Gastrocnemius medialis (tissue), 4 donors: ENCODE results near the gene MPRIP. TPM values are rescaled to one million over a fixed set of nuclear protein-coding genes. Genes with fewer than 3 reads are reported as not detected.

Experiments
- ATAC-seq, 2 donors: fragments of 150-250 bp; one replicate each; pipeline ENCODE4 v1.9.1; 2016
- DNase-seq, 2 donors: peaks; one replicate each; pipeline ENCODE4 v3.0.0-alpha.2; 2019
- H3K27ac ChIP-seq, 4 donors: fragments of 200-600 bp; sonication (generic); 1 replicate in 1 of 4; 2 replicates in 3 of 4; pipeline ENCODE4 v1.5.1; 2016 to 2018; ENCODE audit warnings: mild to moderate bottlenecking in 2 of 4, moderate library complexity in 1 of 4
- H3K27me3 ChIP-seq, 3 donors: fragments of 200-600 bp; sonication (generic) in 2 of 3; 1 replicate in 1 of 3; 2 replicates in 2 of 3; pipeline versions ENCODE4 v1.5.1 to v1.6.0; 2016 to 2019; ENCODE audit warnings: mild to moderate bottlenecking in 1 of 3, moderate library complexity in 1 of 3
- H3K36me3 ChIP-seq, 2 donors: fragments of 200-600 bp; sonication (generic) in 1 of 2; one replicate each; pipeline ENCODE4 v1.5.1; 2017 to 2018
- H3K4me1 ChIP-seq, 2 donors: fragments of 200-600 bp; sonication (generic) in 1 of 2; one replicate each; pipeline ENCODE4 v1.5.1; 2016 to 2017; ENCODE audit warnings: mild to moderate bottlenecking in 2 of 2
- H3K4me3 ChIP-seq, 4 donors: fragments of 200-600 bp; sonication (generic) in 3 of 4; 1 replicate in 1 of 4; 2 replicates in 3 of 4; pipeline ENCODE4 v1.5.1; 2016 to 2019; ENCODE audit warnings: mild to moderate bottlenecking in 2 of 4
- H3K9me3 ChIP-seq, 3 donors: fragments of 200-600 bp; sonication (generic) in 2 of 3; 1 replicate in 1 of 3; 2 replicates in 2 of 3; pipeline ENCODE4 v1.5.1; 2016 to 2019
- CTCF ChIP-seq, 5 experiments: fragments of 450-650 bp in 3 of 5; fragments of 200-600 bp in 2 of 5; sonication (generic) in 2 of 5; IDR thresholded peaks in 4 of 5; conservative IDR thresholded peaks in 1 of 5; 1 replicate in 4 of 5; 2 replicates in 1 of 5; pipeline ENCODE4 v1.5.1; 2016 to 2019; ENCODE audit warnings: antibody characterized with exemption in 5 of 5, mild to moderate bottlenecking in 3 of 5, moderate library complexity in 3 of 5
- POLR2A ChIP-seq, 2 donors: fragments of 450-650 bp; IDR thresholded peaks; one replicate each; pipeline ENCODE4 v1.6.1; 2017; ENCODE audit warnings: antibody characterized with exemption in 2 of 2, mild to moderate bottlenecking in 2 of 2, moderate library complexity in 2 of 2
- in situ Hi-C, 4 donors: fragments of 200-750 bp; cut with MboI; loops; one replicate each; pipeline versions ENCODE4 v1.15.0 to v1.8.0; 2017; ENCODE audit warnings: low sequenced_read_pairs in 4 of 4
- intact Hi-C: fragments of 100-400 bp; cut with DNase I; formaldehyde crosslinking; loops from one replicate; pipeline ENCODE4 v1.15.1; 2023; ENCODE audit warnings: low total_unique reads
- total RNA-seq, 4 donors: library from RNA; depleted of rRNA; stranded (reverse); fragments of >200 nt; gene quantifications; one replicate each; pipeline versions ENCODE4 v1.1.0 to v1.2.3, GENCODE V29; 2016

The MPRIP gene
- total RNA-seq, 4 donors from 2014 or later = 71.1 to 127 (median 124) TPM

GRCh38 chr17:17119106-17119505 lies 76.8 kb downstream of the MPRIP start:
- no peak for DNase-seq
- Histone ChIP-seq H3K9me3 (no peaks in the 10 kb centered on the region), H3K27me3 (no peaks in the 10 kb centered on the region), H3K36me3 (no peaks in the 10 kb centered on the region), H3K27ac (peak overlapping the region; percentile 32 to 65 (median 48)), H3K4me1 (peaks cover 65 to 82% of the 10 kb centered on the region in 2 donors), H3K4me3 (no peak overlapping the region)
- no peak for ATAC-seq
- intact Hi-C loops = no loop called here
- TF ChIP-seq CTCF (IDR thresholded peaks at IDR 0.05 in 4 of 5, conservative IDR thresholded peaks at IDR 0.05 in 1 of 5) (no peak), POLR2A (IDR thresholded peaks at IDR 0.05) (no peak)
- in situ Hi-C loops = no loop called here

GRCh38 chr17:17119533-17119932 lies 77.3 kb downstream of the MPRIP start:
- H3K4me3 ChIP-seq = no peak overlapping the region
- DNase-seq = no peak

GRCh38 chr17:17120294-17120693 lies 78.0 kb downstream of the MPRIP start:
- ATAC-seq (peak in 1 of 2 donors; percentile 45), DNase-seq (no peak)
- no peaks in the 10 kb centered on the region for H3K27me3 ChIP-seq
- TF ChIP-seq CTCF (IDR thresholded peaks at IDR 0.05 in 4 of 5, conservative IDR thresholded peaks at IDR 0.05 in 1 of 5) (no peak), POLR2A (IDR thresholded peaks at IDR 0.05) (no peak)
- H3K36me3 ChIP-seq = no peaks in the 10 kb centered on the region
- H3K27ac ChIP-seq = peak overlapping the region; percentile 36 to 65 (median 52)
- in situ Hi-C loops = no loop called here
- H3K9me3 ChIP-seq = no peaks in the 10 kb centered on the region
- H3K4me3 ChIP-seq = no peak overlapping the region
- intact Hi-C loops = loop anchor here (10.0 kb wide), 1 partner anchor 115 kb away; no protein-coding TSS in a partner anchor
- peaks cover 59 to 74% of the 10 kb centered on the region in 2 donors for H3K4me1 ChIP-seq

More at GRCh38 chr17:17119533-17119932, 77.3 kb downstream of the MPRIP start:
- Histone ChIP-seq H3K4me1 (peaks cover 61 to 78% of the 10 kb centered on the region in 2 donors), H3K27me3 (no peaks in the 10 kb centered on the region), H3K9me3 (no peaks in the 10 kb centered on the region), H3K27ac (peak overlapping the region; percentile 34 to 65 (median 52)), H3K36me3 (no peaks in the 10 kb centered on the region)
- in situ Hi-C loops (no loop called here), intact Hi-C loops (no loop called here)
- no peak for TF ChIP-seq CTCF (IDR thresholded peaks at IDR 0.05 in 4 of 5, conservative IDR thresholded peaks at IDR 0.05 in 1 of 5)
- TF ChIP-seq POLR2A (IDR thresholded peaks at IDR 0.05) = no peak
- peak in 1 of 2 donors; percentile 18 for ATAC-seq

- DNase-seq = no peak
- no peak for TF ChIP-seq CTCF (IDR thresholded peaks at IDR 0.05 in 4 of 5, conservative IDR thresholded peaks at IDR 0.05 in 1 of 5)
- TF ChIP-seq POLR2A (IDR thresholded peaks at IDR 0.05) = no peak
- intact Hi-C loops = loop anchor here (10.0 kb wide), 1 partner anchor 116 kb away; no protein-coding TSS in a partner anchor
- H3K27me3 ChIP-seq = no peaks in the 10 kb centered on the region
- H3K4me3 ChIP-seq = no peak overlapping the region
- H3K27ac ChIP-seq = peak overlapping the region; percentile 36 to 65 (median 52)
- H3K9me3 ChIP-seq = no peaks in the 10 kb centered on the region
- peaks cover 59 to 73% of the 10 kb centered on the region in 2 donors for H3K4me1 ChIP-seq
- in situ Hi-C loops = no loop called here
- ATAC-seq = peak in 1 of 2 donors; percentile 32
- no peaks in the 10 kb centered on the region for H3K36me3 ChIP-seq
Observed at GRCh38 chr17:17120701-17121100, 78.4 kb downstream of the MPRIP start.

- DNase-seq (no peak), ATAC-seq (no peak)
- Histone ChIP-seq H3K4me1 (peaks cover 59 to 73% of the 10 kb centered on the region in 2 donors), H3K27me3 (no peaks in the 10 kb centered on the region), H3K4me3 (no peak overlapping the region), H3K27ac (peak overlapping the region in 2 of 4 donors; percentile 15 to 61), H3K9me3 (no peaks in the 10 kb centered on the region), H3K36me3 (no peaks in the 10 kb centered on the region)
- no peak for TF ChIP-seq CTCF (IDR thresholded peaks at IDR 0.05 in 4 of 5, conservative IDR thresholded peaks at IDR 0.05 in 1 of 5)
- TF ChIP-seq POLR2A (IDR thresholded peaks at IDR 0.05) = no peak
- in situ Hi-C loops (no loop called here), intact Hi-C loops (loop anchor here (10.0 kb wide), 1 partner anchor 116 kb away; no protein-coding TSS in a partner anchor)
Observed at GRCh38 chr17:17121162-17121561, 78.9 kb downstream of the MPRIP start.
